HEK293T (cell line): ENCODE measurements around the gene TMEM165.

ENCODE experiments used
- BHLHE40 ChIP-seq: fragments of 450-650 bp; IDR thresholded peaks from 2 replicates; pipeline ENCODE4 v1.6.1; 2016; ENCODE audit warnings: mild to moderate bottlenecking, moderate library complexity, borderline replicate concordance
- ZNF384 ChIP-seq: fragments of 450-650 bp; IDR thresholded peaks from 2 replicates; pipeline ENCODE4 v1.6.1; 2016

DNA sequence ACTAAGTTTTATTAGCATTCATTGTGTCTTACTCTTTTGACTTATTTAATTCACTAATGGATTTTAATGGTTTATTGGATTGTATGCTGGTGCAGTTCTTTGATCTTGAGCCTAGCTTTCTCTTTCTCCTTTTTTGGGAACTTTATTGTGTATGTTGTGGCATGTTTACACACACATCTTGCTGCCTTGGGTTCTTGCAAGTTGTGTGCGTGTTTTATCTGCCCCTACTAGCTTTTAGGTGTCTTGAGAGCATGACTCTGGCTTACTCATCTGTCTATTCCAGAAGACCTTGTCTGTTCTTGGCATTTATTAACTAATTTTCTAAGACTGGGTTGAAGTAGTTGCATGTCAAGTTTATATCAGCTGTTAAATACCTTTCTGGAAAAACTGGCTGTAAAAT, 2.7 kb downstream of the TMEM165 start:
- TF ChIP-seq ZNF384 (no peak), BHLHE40 (no peak)
